Measurements from ENCODE around the gene C11orf68.

The C11orf68 gene

DNA sequence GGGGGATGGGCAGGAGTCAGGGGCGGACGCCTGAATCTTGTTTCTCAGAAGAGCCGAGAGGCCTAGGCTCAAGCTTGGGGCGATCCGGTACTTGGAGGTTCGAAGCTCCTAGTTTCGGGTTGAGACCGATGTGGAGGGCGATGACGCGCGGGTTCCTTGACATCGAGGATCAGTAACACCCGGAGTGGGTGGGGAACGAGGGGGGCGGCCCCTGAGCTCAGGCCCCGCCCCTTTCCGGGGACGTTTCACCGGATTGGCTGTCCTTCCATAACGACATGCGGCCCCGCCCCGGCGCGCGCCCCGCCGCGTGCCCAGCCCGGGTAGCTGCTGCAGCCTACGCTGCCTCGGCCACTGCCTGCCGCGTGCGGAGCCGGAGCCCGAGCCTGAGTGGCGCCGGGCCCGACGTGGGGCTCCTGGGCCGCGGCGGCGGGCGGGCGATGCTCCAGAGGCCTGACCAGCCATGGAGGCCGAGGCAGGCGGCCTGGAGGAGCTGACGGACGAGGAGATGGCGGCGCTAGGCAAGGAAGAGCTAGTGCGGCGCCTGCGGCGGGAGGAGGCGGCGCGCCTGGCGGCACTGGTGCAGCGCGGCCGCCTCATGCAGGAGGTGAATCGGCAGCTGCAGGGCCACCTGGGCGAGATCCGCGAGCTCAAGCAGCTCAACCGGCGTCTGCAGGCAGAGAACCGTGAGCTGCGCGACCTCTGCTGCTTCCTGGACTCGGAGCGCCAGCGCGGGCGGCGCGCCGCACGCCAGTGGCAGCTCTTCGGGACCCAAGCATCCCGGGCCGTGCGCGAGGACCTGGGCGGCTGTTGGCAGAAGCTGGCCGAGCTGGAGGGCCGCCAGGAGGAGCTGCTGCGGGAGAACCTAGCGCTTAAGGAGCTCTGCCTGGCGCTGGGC, 28.3 kb downstream of the C11orf68 start, which contains the start of gene CCDC85B:
CCDC85B (plus strand) TSS at position 350 of the 895 bp plus-strand sequence; CDS start at position 461, 111 bp downstream.
- peak; percentile 96 to 97 for DNase-seq (ENCODE audit: low read depth in 1 of 2, low spot score in 1 of 2)
- Histone ChIP-seq H3K27me3 (ENCODE audit: insufficient read depth, poor library complexity, severe bottlenecking) (no peaks in the 10 kb centered on the region), H3K4me3 (replicated peaks; ENCODE audit: insufficient read depth, low read length) (peak within 1 kb of the TSS; percentile 83), H3K27ac (replicated peaks) (peak within 1 kb of the TSS; percentile 76)
- TF ChIP-seq SPI1 (IDR thresholded peaks at IDR 0.05; ENCODE audit: borderline replicate concordance, low read depth) (no peak), GABPA (IDR thresholded peaks at IDR 0.05; ENCODE audit: low read depth) (no peak), POLR2AphosphoS5 (IDR thresholded peaks at IDR 0.05; ENCODE audit: low read depth) (peak; percentile 92)
- TF ChIP-seq, protein P1, sequence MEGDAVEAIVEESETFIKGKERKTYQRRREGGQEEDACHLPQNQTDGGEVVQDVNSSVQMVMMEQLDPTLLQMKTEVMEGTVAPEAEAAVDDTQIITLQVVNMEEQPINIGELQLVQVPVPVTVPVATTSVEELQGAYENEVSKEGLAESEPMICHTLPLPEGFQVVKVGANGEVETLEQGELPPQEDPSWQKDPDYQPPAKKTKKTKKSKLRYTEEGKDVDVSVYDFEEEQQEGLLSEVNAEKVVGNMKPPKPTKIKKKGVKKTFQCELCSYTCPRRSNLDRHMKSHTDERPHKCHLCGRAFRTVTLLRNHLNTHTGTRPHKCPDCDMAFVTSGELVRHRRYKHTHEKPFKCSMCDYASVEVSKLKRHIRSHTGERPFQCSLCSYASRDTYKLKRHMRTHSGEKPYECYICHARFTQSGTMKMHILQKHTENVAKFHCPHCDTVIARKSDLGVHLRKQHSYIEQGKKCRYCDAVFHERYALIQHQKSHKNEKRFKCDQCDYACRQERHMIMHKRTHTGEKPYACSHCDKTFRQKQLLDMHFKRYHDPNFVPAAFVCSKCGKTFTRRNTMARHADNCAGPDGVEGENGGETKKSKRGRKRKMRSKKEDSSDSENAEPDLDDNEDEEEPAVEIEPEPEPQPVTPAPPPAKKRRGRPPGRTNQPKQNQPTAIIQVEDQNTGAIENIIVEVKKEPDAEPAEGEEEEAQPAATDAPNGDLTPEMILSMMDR (IDR thresholded peaks at IDR 0.05; ENCODE audit: insufficient read depth, low read length): no peak
- TF ChIP-seq, protein P2, sequence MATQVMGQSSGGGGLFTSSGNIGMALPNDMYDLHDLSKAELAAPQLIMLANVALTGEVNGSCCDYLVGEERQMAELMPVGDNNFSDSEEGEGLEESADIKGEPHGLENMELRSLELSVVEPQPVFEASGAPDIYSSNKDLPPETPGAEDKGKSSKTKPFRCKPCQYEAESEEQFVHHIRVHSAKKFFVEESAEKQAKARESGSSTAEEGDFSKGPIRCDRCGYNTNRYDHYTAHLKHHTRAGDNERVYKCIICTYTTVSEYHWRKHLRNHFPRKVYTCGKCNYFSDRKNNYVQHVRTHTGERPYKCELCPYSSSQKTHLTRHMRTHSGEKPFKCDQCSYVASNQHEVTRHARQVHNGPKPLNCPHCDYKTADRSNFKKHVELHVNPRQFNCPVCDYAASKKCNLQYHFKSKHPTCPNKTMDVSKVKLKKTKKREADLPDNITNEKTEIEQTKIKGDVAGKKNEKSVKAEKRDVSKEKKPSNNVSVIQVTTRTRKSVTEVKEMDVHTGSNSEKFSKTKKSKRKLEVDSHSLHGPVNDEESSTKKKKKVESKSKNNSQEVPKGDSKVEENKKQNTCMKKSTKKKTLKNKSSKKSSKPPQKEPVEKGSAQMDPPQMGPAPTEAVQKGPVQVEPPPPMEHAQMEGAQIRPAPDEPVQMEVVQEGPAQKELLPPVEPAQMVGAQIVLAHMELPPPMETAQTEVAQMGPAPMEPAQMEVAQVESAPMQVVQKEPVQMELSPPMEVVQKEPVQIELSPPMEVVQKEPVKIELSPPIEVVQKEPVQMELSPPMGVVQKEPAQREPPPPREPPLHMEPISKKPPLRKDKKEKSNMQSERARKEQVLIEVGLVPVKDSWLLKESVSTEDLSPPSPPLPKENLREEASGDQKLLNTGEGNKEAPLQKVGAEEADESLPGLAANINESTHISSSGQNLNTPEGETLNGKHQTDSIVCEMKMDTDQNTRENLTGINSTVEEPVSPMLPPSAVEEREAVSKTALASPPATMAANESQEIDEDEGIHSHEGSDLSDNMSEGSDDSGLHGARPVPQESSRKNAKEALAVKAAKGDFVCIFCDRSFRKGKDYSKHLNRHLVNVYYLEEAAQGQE (IDR thresholded peaks at IDR 0.05; ENCODE audit: insufficient replicate concordance, low read depth): peak; percentile 66

DNA sequence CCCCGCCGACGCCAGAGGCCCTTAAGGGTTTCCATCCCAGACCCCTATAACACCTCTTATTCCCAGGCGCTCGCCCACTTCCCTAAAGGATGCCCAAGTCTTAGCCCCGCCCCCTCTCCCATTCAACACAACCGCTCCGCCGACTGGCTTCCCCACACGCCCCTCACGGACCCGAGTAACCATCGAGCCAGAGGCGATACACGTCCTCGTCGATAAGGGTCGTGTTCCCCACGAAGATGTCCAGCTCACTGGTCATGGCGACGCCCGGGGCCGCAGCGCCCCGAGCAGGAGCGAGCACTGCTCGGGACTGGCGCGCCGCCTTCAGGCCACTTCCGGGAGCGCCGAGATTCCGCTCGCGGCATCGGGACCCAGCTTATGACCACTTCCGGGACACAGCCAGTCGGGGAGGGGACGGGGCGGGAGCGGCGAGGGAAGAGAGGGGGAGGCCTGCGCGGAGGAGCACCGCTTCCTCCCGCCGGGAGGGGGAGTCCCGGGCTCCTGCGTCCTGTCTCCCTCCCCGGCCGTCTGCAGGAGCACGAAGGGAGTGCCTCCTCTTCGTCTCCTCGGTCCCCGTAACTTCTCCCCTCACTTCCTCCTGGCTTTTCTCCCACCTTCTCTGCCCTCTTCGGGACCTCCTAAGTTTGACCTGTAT, 30.6 kb downstream of the C11orf68 start, which contains the start of gene FIBP:
FIBP (minus strand) TSS at position 309 of the 652 bp plus-strand sequence; CDS start at position 256, 53 bp downstream.
- Histone ChIP-seq H3K27me3 (ENCODE audit: insufficient read depth, poor library complexity, severe bottlenecking) (no peaks in the 10 kb centered on the region), H3K4me3 (replicated peaks; ENCODE audit: insufficient read depth, low read length) (peak within 1 kb of the TSS; percentile 96), H3K27ac (replicated peaks) (peak within 1 kb of the TSS; percentile 72)
- peak; percentile 71 for TF ChIP-seq SPI1 (IDR thresholded peaks at IDR 0.05; ENCODE audit: borderline replicate concordance, low read depth)
- TF ChIP-seq, protein P2 (IDR thresholded peaks at IDR 0.05; ENCODE audit: insufficient replicate concordance, low read depth): no peak
- TF ChIP-seq POLR2AphosphoS5 (IDR thresholded peaks at IDR 0.05; ENCODE audit: low read depth): peak; percentile 83
- TF ChIP-seq GABPA (IDR thresholded peaks at IDR 0.05; ENCODE audit: low read depth): peak; percentile 88
- TF ChIP-seq, protein P1 (IDR thresholded peaks at IDR 0.05; ENCODE audit: insufficient read depth, low read length): peak; percentile 59
- DNase-seq (ENCODE audit: low read depth in 1 of 2, low spot score in 1 of 2): peak; percentile 95 to 98

DNA sequence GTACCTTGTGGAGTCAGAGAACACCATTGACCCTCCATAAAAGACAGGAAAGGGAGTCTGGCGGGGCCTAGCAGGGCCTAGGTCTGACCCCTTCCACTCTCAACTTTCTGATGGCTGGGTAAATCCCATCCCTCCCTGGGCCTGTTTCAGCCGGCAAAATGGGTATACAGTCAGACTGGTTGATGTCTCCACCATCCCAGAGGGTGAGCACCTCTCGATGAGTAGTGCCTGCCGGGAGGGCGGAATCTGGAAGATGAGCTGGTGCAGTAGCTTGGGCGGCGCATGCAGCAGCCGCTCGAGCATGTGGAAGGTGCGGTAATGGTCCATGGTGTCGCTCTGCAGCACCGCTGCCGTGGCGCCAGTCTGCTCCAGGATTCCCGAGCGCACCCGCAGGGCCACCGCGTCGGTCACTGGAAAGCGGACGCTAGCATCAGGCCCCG, 31.1 kb downstream of the C11orf68 start:
- peak overlapping the region; percentile 96 for H3K4me3 ChIP-seq (replicated peaks; ENCODE audit: insufficient read depth, low read length)
- DNase-seq (ENCODE audit: low read depth in 1 of 2, low spot score in 1 of 2): no peak
- peak overlapping the region; percentile 72 for H3K27ac ChIP-seq (replicated peaks)
- no peaks in the 10 kb centered on the region for H3K27me3 ChIP-seq (ENCODE audit: insufficient read depth, poor library complexity, severe bottlenecking)
- no peak for TF ChIP-seq GABPA (IDR thresholded peaks at IDR 0.05; ENCODE audit: low read depth)
- TF ChIP-seq, protein P1 (IDR thresholded peaks at IDR 0.05; ENCODE audit: insufficient read depth, low read length): no peak
- TF ChIP-seq SPI1 (IDR thresholded peaks at IDR 0.05; ENCODE audit: borderline replicate concordance, low read depth): no peak
- TF ChIP-seq POLR2AphosphoS5 (IDR thresholded peaks at IDR 0.05; ENCODE audit: low read depth): no peak
- TF ChIP-seq, protein P2 (IDR thresholded peaks at IDR 0.05; ENCODE audit: insufficient replicate concordance, low read depth): no peak

Data from HL-60 (cell line).